Mucosa of descending colon (tissue), 3 donors: ENCODE results near the gene MMP7. TPM values are rescaled to one million over a fixed set of nuclear protein-coding genes. Genes with fewer than 3 reads are reported as not detected.

Experiments
- ATAC-seq: fragments of 200-7000 bp; cut with Tn5 transposase; one replicate; pipeline ENCODE4 v1.9.1; 2020; ENCODE audit warnings: mild to moderate bottlenecking, moderate library complexity
- DNase-seq, 3 donors: peaks; one replicate each; pipeline ENCODE4 v3.0.0-alpha.2; 2020
- H3K36me3 ChIP-seq: fragments of 200-600 bp; one replicate; pipeline ENCODE4 v1.8.0; 2021; ENCODE audit warnings: low read depth, mild to moderate bottlenecking
- H3K4me1 ChIP-seq: fragments of 200-600 bp; one replicate; pipeline ENCODE4 v1.8.0; 2021; ENCODE audit warnings: low read depth, mild to moderate bottlenecking
- H3K4me3 ChIP-seq: fragments of 200-600 bp; one replicate; pipeline ENCODE4 v1.8.0; 2021; ENCODE audit warnings: mild to moderate bottlenecking
- H3K9me3 ChIP-seq: fragments of 200-600 bp; one replicate; pipeline ENCODE4 v1.8.0; 2021; ENCODE audit warnings: mild to moderate bottlenecking
- intact Hi-C, 2 donors: fragments of 100-400 bp; cut with DNase I in 1 of 2; cut with micrococcal nuclease in 1 of 2; formaldehyde crosslinking; loops; one replicate each; pipeline versions ENCODE4 v1.11.0 to v1.11.1; 2022; cut with DNase I, micrococcal nuclease
- long read RNA-seq, 2 donors: library from polyadenylated mRNA; unstranded; transcript quantifications; one replicate each; pipeline ENCODE4 v2.0.0, GENCODE V29; 2019 to 2021
- total RNA-seq, 3 donors: library from RNA; stranded (reverse); fragmentation: NEBNext Ultra II Directional in 2 of 3; extraction: Animal tissue kit (Norgen Biotek cat#: 25700) in 2 of 3; gene quantifications; one replicate each; pipeline versions ENCODE4 v1.2.1 to v1.2.4, GENCODE V29; 2021 to 2023
- TF ChIP-seq, protein P1 (sequence below): fragments of 200-600 bp; IDR thresholded peaks from one replicate; pipeline ENCODE4 v1.8.0; 2022; ENCODE audit warnings: antibody characterized with exemption, mild to moderate bottlenecking
- donor health status: DM: no; HTN: no; CAD: no; lungs with moderate emphysema.
- donor health status: DM: no; HTN: no; CAD: no.
- donor health status: DM: no; HTN: yes; CAD: no.

The MMP7 gene
- not detected for total RNA-seq
- long read RNA-seq, donor 1, result 0 reads
- long read RNA-seq, donor 2, result 0 reads

- ATAC-seq, result peak; percentile 83
- intact Hi-C loops, result no loop called here
- Histone ChIP-seq H3K4me3 (no peak within 1 kb of the TSS), H3K36me3 (no peaks in the 10 kb centered on the region), H3K4me1 (no peaks in the 10 kb centered on the region), H3K9me3 (no peaks in the 10 kb centered on the region)
- DNase-seq, result peak in 1 of 3 donors; percentile 26
- TF ChIP-seq, protein P1, sequence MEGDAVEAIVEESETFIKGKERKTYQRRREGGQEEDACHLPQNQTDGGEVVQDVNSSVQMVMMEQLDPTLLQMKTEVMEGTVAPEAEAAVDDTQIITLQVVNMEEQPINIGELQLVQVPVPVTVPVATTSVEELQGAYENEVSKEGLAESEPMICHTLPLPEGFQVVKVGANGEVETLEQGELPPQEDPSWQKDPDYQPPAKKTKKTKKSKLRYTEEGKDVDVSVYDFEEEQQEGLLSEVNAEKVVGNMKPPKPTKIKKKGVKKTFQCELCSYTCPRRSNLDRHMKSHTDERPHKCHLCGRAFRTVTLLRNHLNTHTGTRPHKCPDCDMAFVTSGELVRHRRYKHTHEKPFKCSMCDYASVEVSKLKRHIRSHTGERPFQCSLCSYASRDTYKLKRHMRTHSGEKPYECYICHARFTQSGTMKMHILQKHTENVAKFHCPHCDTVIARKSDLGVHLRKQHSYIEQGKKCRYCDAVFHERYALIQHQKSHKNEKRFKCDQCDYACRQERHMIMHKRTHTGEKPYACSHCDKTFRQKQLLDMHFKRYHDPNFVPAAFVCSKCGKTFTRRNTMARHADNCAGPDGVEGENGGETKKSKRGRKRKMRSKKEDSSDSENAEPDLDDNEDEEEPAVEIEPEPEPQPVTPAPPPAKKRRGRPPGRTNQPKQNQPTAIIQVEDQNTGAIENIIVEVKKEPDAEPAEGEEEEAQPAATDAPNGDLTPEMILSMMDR, result no peak
Measured at GRCh38 chr11:102530558-102530957, at the start of gene MMP7. TSS of gene MMP7 (minus strand) at chr11:102530747. CDS start at chr11:102530700, 47 bp downstream.

DNA sequence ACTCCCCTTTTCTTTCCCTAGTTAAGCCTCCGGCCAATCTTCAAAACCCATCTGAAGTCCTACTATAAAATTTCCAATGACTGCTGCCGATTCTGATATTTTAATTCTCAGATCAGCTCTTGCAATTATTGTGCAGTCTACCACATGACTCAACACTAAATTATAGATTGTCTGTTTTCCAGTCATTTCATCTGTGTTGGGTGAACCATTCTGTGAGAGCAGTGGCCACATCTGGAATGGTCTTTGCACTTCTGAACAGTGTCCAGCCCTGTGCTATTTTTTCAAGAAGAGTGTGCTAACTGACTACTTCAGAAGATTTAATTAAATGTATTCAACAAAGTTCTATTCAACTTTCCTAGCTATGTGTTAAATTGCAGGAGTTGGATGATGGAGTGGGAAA lies 47.2 kb upstream of the MMP7 start:
- no peak for ATAC-seq
- DNase-seq, result no peak
- no peaks in the 10 kb centered on the region for H3K9me3 ChIP-seq
- no peaks in the 10 kb centered on the region for H3K36me3 ChIP-seq
- no peak overlapping the region for H3K4me3 ChIP-seq
- TF ChIP-seq, protein P1, result no peak
- no peaks in the 10 kb centered on the region for H3K4me1 ChIP-seq
- intact Hi-C loops, result no loop called here

GRCh38 chr11:102577182-102577581 lies 46.6 kb upstream of the MMP7 start:
- TF ChIP-seq, protein P1, result no peak
- ATAC-seq, result peak; percentile 43
- no peak for DNase-seq
- Histone ChIP-seq H3K36me3 (no peaks in the 10 kb centered on the region), H3K4me3 (no peak overlapping the region), H3K4me1 (no peaks in the 10 kb centered on the region), H3K9me3 (no peaks in the 10 kb centered on the region)
- intact Hi-C loops, result no loop called here

DNA sequence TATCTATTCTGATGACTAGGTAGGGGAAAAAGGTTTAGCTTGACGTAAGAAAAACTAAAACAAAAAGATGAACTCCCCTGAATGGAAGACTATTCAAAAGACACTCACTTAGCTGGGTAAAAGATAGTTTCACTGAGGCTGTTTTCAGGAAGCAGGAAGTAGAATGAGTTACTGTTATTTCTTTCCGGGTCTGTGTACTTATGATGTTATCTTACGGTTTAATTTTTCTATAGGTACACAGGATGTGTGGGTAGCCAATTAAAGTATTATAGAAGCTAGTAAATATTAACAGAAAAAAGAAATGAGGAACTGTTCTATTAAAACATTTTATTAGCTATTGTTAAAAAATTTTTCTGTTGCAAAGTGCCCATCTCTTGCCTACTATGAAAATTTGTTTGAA lies 45.8 kb upstream of the MMP7 start:
- Histone ChIP-seq H3K9me3 (no peaks in the 10 kb centered on the region), H3K4me1 (no peaks in the 10 kb centered on the region), H3K36me3 (no peaks in the 10 kb centered on the region), H3K4me3 (no peak overlapping the region)
- intact Hi-C loops, result no loop called here
- DNase-seq (no peak), ATAC-seq (peak; percentile 37)
- TF ChIP-seq, protein P1, result no peak

GRCh38 chr11:102575012-102575411 lies 44.5 kb upstream of the MMP7 start:
- intact Hi-C loops, result no loop called here
- Histone ChIP-seq H3K9me3 (no peaks in the 10 kb centered on the region), H3K4me1 (no peaks in the 10 kb centered on the region)

More at GRCh38 chr11:102575012-102575411, 44.5 kb upstream of the MMP7 start:
- ATAC-seq (no peak), DNase-seq (no peak)
- H3K4me3 ChIP-seq, result no peak overlapping the region
- H3K36me3 ChIP-seq, result no peaks in the 10 kb centered on the region
- TF ChIP-seq, protein P1, result no peak
